Pancreas (tissue), 10 donors: ENCODE data around the gene HOOK2. TPM values are rescaled to one million over a fixed set of nuclear protein-coding genes. Genes with fewer than 3 reads are reported as not detected.
A peak's percentile ranks its signal among the peaks of the same experiment; 100 is the strongest.

Experiments
- ATAC-seq, 4 donors: fragments of 200-7000 bp; cut with Tn5 transposase; one replicate each; pipeline versions ENCODE4 v1.8.0 to v1.9.1; 2020; ENCODE audit warnings: mild to moderate bottlenecking in 4 of 4, moderate library complexity in 4 of 4
- DNase-seq, 6 donors: peaks; one replicate each; pipeline ENCODE4 v3.0.0-alpha.2; 2020
- FAIRE-seq: peaks from 2 replicates; lab custom pipeline; 2012; peaks lifted over from hg19 to GRCh38; lab: Jason Lieb, UNC
- H3K27ac ChIP-seq, 4 donors: fragments of 200-600 bp; sonication (generic); 1 replicate in 3 of 4; 2 replicates in 1 of 4; pipeline versions ENCODE4 v1.5.0 to v1.8.0; 2020
- H3K27me3 ChIP-seq, 4 donors: fragments of 200-600 bp; one replicate each; pipeline ENCODE4 v1.8.0; 2021
- H3K36me3 ChIP-seq, 3 donors: fragments of 200-600 bp; sonication (generic) in 1 of 3; one replicate each; pipeline versions ENCODE4 v1.5.0 to v1.8.0; 2020 to 2021
- H3K4me1 ChIP-seq, 3 donors: fragments of 200-600 bp; one replicate each; pipeline ENCODE4 v1.8.0; 2021
- H3K4me3 ChIP-seq, 4 donors: fragments of 200-600 bp; sonication (generic) in 2 of 4; one replicate each; pipeline versions ENCODE4 v1.5.0 to v1.8.0; 2020 to 2021
- H3K9me3 ChIP-seq, 4 donors: fragments of 200-600 bp; one replicate each; pipeline ENCODE4 v1.8.0; 2021
- CTCF ChIP-seq, 4 donors: fragments of 200-600 bp; sonication (generic) in 3 of 4; IDR thresholded peaks; one replicate each; pipeline versions ENCODE4 v1.5.0 to v1.8.0; 2021; ENCODE audit warnings: antibody characterized with exemption in 4 of 4
- WGBS, 2 donors: extraction: QIAGEN DNeasy Blood & Tissue Kit; methylation state at CpG; one replicate each; pipeline ENCODE4 v1.1.7; 2013; 5-methylcytosine and 5-hydroxymethylcytosine counted together
- intact Hi-C, 3 donors: fragments of 100-400 bp; cut with DNase I; formaldehyde crosslinking; loops; one replicate each; pipeline versions ENCODE4 v1.11.1 to v1.14.2; 2022
- polyA plus RNA-seq, 2 donors: library from polyadenylated mRNA; stranded (reverse); fragments of 200-250 nt; gene quantifications; one replicate each; pipeline ENCODE4 v1.2.3, GENCODE V29; 2013
- total RNA-seq, 6 donors: library from RNA; stranded (reverse); fragmentation: NEBNext Ultra II Directional in 4 of 6; extraction: Animal tissue kit (Norgen Biotek cat#: 25700) in 4 of 6; gene quantifications; one replicate each; pipeline versions ENCODE4 v1.2.1 to v1.2.4, GENCODE V29; 2021 to 2023
- donor health status: healthy with polysubstance abuse.
- donor health status: DM: no; HTN: no; CAD: no; lungs with moderate emphysema.
- donor health status: DM: no; HTN: no; CAD: no.
- donor health status: control.
- donor health status: control.
- donor health status: Bipolar disorder and iron deficiency.
- donor health status: DM: yes; HTN: yes; CAD: no.
- donor health status: DM: no; HTN: no; CAD: no.
- donor health status: DM: no; HTN: no; CAD: no.
- donor health status: DM: yes; HTN: yes; CAD: no.

The HOOK2 gene
- total and polyA plus RNA-seq, 8 donors: 37.7 to 300 (median 53.0) TPM

- no peak for FAIRE-seq
Observed at GRCh38 chr19:12789904-12790619, 14.7 kb upstream of the HOOK2 start.

GRCh38 chr19:12789098-12789903 is 13.9 kb upstream of the HOOK2 start:
- 6 to 8% methylated on average over 35 to 46 of the region's 46 CpGs for WGBS, 2 donors
- Histone ChIP-seq H3K4me3 (peak overlapping the region; percentile 15 to 81 (median 50)), H3K4me1 (peaks cover 16 to 42% (median 20%) of the 10 kb centered on the region in 3 donors), H3K27me3 (no peaks in the 10 kb centered on the region), H3K9me3 (no peaks in the 10 kb centered on the region), H3K36me3 (no peaks in the 10 kb centered on the region), H3K27ac (peak overlapping the region; percentile 95 to 100 (median 99))
- no peak for FAIRE-seq
- peak in 1 of 6 donors; percentile 54 for DNase-seq
- intact Hi-C loops: no loop called here
- ATAC-seq: peak in 3 of 4 donors; percentile 0 to 2 (median 1)
- no peak for TF ChIP-seq CTCF (IDR thresholded peaks at IDR 0.05)

More at GRCh38 chr19:12789904-12790619, 14.7 kb upstream of the HOOK2 start:
- peak overlapping the region; percentile 18 to 81 (median 50) for H3K4me3 ChIP-seq
- no peak for TF ChIP-seq CTCF (IDR thresholded peaks at IDR 0.05)
- no peaks in the 10 kb centered on the region for H3K27me3 ChIP-seq
- peak; percentile 37 to 56 (median 42) for ATAC-seq
- peak; percentile 95 to 98 (median 98) for DNase-seq
- no peaks in the 10 kb centered on the region for H3K36me3 ChIP-seq
- peak overlapping the region; percentile 95 to 100 (median 99) for H3K27ac ChIP-seq
- intact Hi-C loops: no loop called here
- H3K9me3 ChIP-seq: no peaks in the 10 kb centered on the region
- H3K4me1 ChIP-seq: peaks cover 16 to 44% (median 20%) of the 10 kb centered on the region in 3 donors
- WGBS, 2 donors: 1% methylated on average over 42 to 56 of the region's 56 CpGs

GRCh38 chr19:12788682-12789097 is 13.3 kb upstream of the HOOK2 start:
- intact Hi-C loops: no loop called here
- Histone ChIP-seq H3K27me3 (no peaks in the 10 kb centered on the region), H3K4me3 (peak overlapping the region in 2 of 4 donors; percentile 70 to 81), H3K36me3 (no peaks in the 10 kb centered on the region), H3K9me3 (no peaks in the 10 kb centered on the region), H3K27ac (peak overlapping the region; percentile 95 to 100 (median 99)), H3K4me1 (peaks cover 16 to 44% (median 21%) of the 10 kb centered on the region in 3 donors)
- 4% methylated on average over 11 to 12 of the region's 12 CpGs for WGBS, 2 donors
- peak; percentile 75 to 91 (median 87) for DNase-seq
- ATAC-seq: no peak
- no peak for TF ChIP-seq CTCF (IDR thresholded peaks at IDR 0.05)
- no peak for FAIRE-seq

GRCh38 chr19:12788042-12788681 is 12.8 kb upstream of the HOOK2 start:
- Histone ChIP-seq H3K27ac (peak overlapping the region; percentile 95 to 100 (median 99)), H3K4me1 (peaks cover 16 to 49% (median 27%) of the 10 kb centered on the region in 3 donors), H3K27me3 (no peaks in the 10 kb centered on the region), H3K36me3 (no peaks in the 10 kb centered on the region), H3K9me3 (no peaks in the 10 kb centered on the region), H3K4me3 (peak overlapping the region in 1 of 4 donors; percentile 81)
- WGBS, 2 donors: 53 to 56% methylated on average over 4 of the region's 4 CpGs
- DNase-seq (peak in 1 of 6 donors; percentile 22), FAIRE-seq (no peak), ATAC-seq (no peak)
- intact Hi-C loops: no loop called here
- no peak for TF ChIP-seq CTCF (IDR thresholded peaks at IDR 0.05)
